Sigmoid colon (tissue), 4 donors: ENCODE results near the gene SCN9A.

Source experiments
- CTCF ChIP-seq, 4 experiments: fragments of 450-650 bp in 3 of 4; fragments of 200-600 bp in 1 of 4; IDR thresholded peaks; one replicate each; pipeline ENCODE4 v1.5.1; 2016 to 2019; ENCODE audit warnings: antibody characterized with exemption in 4 of 4, mild to moderate bottlenecking in 3 of 4, moderate library complexity in 2 of 4
- POLR2AphosphoS5 ChIP-seq, 4 donors: sonication (generic); formaldehyde crosslinking; IDR thresholded peaks; one replicate each; pipeline ENCODE4 v1.6.1; 2017; ENCODE audit warnings: antibody characterized with exemption in 4 of 4

DNA sequence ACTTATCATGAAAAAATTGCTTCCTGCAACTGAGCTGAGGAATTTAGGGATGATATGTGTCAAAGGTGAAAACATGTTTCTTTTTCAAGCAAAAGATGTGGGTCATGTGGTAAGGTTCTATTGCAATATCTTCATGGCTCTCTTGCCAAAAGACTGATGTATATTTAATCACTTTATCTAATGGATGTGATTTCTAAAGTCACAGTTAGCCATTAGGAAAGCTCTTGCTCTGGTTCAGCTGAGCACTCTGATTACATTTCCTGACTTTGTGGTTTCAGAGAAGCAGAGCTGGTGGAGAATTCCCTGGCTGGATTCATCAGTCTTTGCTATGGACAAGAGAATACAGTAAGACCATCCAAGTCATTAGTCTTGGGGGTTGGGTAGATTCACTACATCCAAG, 24.4 kb downstream of the SCN9A start:
- TF ChIP-seq CTCF (IDR thresholded peaks at IDR 0.05) (no peak), POLR2AphosphoS5 (IDR thresholded peaks at IDR 0.05) (no peak)
